ENCODE results near the gene SLC36A3.

SLC36A3 gene

GRCh38 chr5:151317871-151318270 is 14.3 kb upstream of the SLC36A3 start:
- no peak overlapping the region for H2AFZ ChIP-seq (ENCODE audit: low read length)
- no peaks in the 10 kb centered on the region for H3K9me2 ChIP-seq (replicated peaks; ENCODE audit: low read depth, low read length)
- H3K79me2 ChIP-seq (ENCODE audit: insufficient read depth, low read length): no peaks in the 10 kb centered on the region
- no peaks in the 10 kb centered on the region for H3K27me3 ChIP-seq (ENCODE audit: insufficient read depth, low read length, poor library complexity, severe bottlenecking)
- peaks cover 2% of the 10 kb centered on the region; the same call in 1 of the 2 replicates for H3F3A ChIP-seq (ENCODE audit: low read depth)
- TF ChIP-seq CTCF (conservative IDR thresholded peaks at IDR 0.05; ENCODE audit: low read length): no peak
- no peak for TF ChIP-seq EZH2phosphoT487 (IDR thresholded peaks at IDR 0.05; ENCODE audit: borderline replicate concordance)
- no peak overlapping the region for H3K9ac ChIP-seq (ENCODE audit: low read depth, low read length, poor library complexity, severe bottlenecking)
- no peaks in the 10 kb centered on the region for H3K4me1 ChIP-seq (ENCODE audit: insufficient read depth, low read length, poor library complexity, severe bottlenecking)
- no peaks in the 10 kb centered on the region for H4K20me1 ChIP-seq (ENCODE audit: insufficient read depth, low read length, poor library complexity, severe bottlenecking)
- no peak overlapping the region for H3K4me2 ChIP-seq (ENCODE audit: low read depth, low read length, poor library complexity, severe bottlenecking)
- H3K36me3 ChIP-seq (ENCODE audit: insufficient read depth, low read length): no peaks in the 10 kb centered on the region
- no peak overlapping the region for H3K4me3 ChIP-seq (ENCODE audit: low read length, poor library complexity, severe bottlenecking)
- H3K9me3 ChIP-seq (ENCODE audit: insufficient read depth, low read depth, low read length): no peaks in the 10 kb centered on the region

GRCh38 chr5:151315998-151316597 is 12.5 kb upstream of the SLC36A3 start:
- no peaks in the 10 kb centered on the region for H3K9me2 ChIP-seq (replicated peaks; ENCODE audit: low read depth, low read length)
- H3K4me1 ChIP-seq (ENCODE audit: insufficient read depth, low read length, poor library complexity, severe bottlenecking): no peaks in the 10 kb centered on the region
- H3K79me2 ChIP-seq (ENCODE audit: insufficient read depth, low read length): no peaks in the 10 kb centered on the region
- TF ChIP-seq CTCF (conservative IDR thresholded peaks at IDR 0.05; ENCODE audit: low read length) (peak; percentile 96), EZH2phosphoT487 (IDR thresholded peaks at IDR 0.05; ENCODE audit: borderline replicate concordance) (no peak)
- H3K4me3 ChIP-seq (ENCODE audit: low read length, poor library complexity, severe bottlenecking): no peak overlapping the region
- no peaks in the 10 kb centered on the region for H3K27me3 ChIP-seq (ENCODE audit: insufficient read depth, low read length, poor library complexity, severe bottlenecking)
- H3K36me3 ChIP-seq (ENCODE audit: insufficient read depth, low read length): no peaks in the 10 kb centered on the region
- 0 out of 2 replicates have a peak, but pooled peaks cover 2% of the 10 kb centered on the region for H3K9me3 ChIP-seq (ENCODE audit: insufficient read depth, low read depth, low read length)
- peak overlapping the region; percentile 38; the same call in 1 of the 2 replicates for H2AFZ ChIP-seq (ENCODE audit: low read length)
- H3K4me2 ChIP-seq (ENCODE audit: low read depth, low read length, poor library complexity, severe bottlenecking): no peak overlapping the region
- no peak overlapping the region for H3K9ac ChIP-seq (ENCODE audit: low read depth, low read length, poor library complexity, severe bottlenecking)
- H4K20me1 ChIP-seq (ENCODE audit: insufficient read depth, low read length, poor library complexity, severe bottlenecking): no peaks in the 10 kb centered on the region
- H3F3A ChIP-seq (ENCODE audit: low read depth): peaks cover 2% of the 10 kb centered on the region; the same call in 1 of the 2 replicates

- Histone ChIP-seq H3K4me1 (ENCODE audit: insufficient read depth, low read length, poor library complexity, severe bottlenecking) (no peaks in the 10 kb centered on the region), H2AFZ (ENCODE audit: low read length) (no peak overlapping the region), H3K9ac (ENCODE audit: low read depth, low read length, poor library complexity, severe bottlenecking) (no peak overlapping the region), H4K20me1 (ENCODE audit: insufficient read depth, low read length, poor library complexity, severe bottlenecking) (no peaks in the 10 kb centered on the region), H3K9me3 (ENCODE audit: insufficient read depth, low read depth, low read length) (0 out of 2 replicates have a peak, but pooled peaks cover 9% of the 10 kb centered on the region), H3K4me3 (ENCODE audit: low read length, poor library complexity, severe bottlenecking) (no peak overlapping the region), H3K36me3 (ENCODE audit: insufficient read depth, low read length) (no peaks in the 10 kb centered on the region), H3K27me3 (ENCODE audit: insufficient read depth, low read length, poor library complexity, severe bottlenecking) (no peaks in the 10 kb centered on the region), H3K79me2 (ENCODE audit: insufficient read depth, low read length) (no peaks in the 10 kb centered on the region), H3K4me2 (ENCODE audit: low read depth, low read length, poor library complexity, severe bottlenecking) (no peak overlapping the region), H3K9me2 (replicated peaks; ENCODE audit: low read depth, low read length) (no peaks in the 10 kb centered on the region), H3F3A (ENCODE audit: low read depth) (no peaks in the 10 kb centered on the region)
- TF ChIP-seq CTCF (conservative IDR thresholded peaks at IDR 0.05; ENCODE audit: low read length) (no peak), EZH2phosphoT487 (IDR thresholded peaks at IDR 0.05; ENCODE audit: borderline replicate concordance) (no peak)
Measured at GRCh38 chr5:151313357-151313756, 9.8 kb upstream of the SLC36A3 start.
